ENCODE results near the gene EEF1AKMT2. TPM values are rescaled to one million over a fixed set of nuclear protein-coding genes. Genes with fewer than 3 reads are reported as not detected.

Gene EEF1AKMT2
- total and polyA plus RNA-seq, 4 donors = 9.6 to 21.2 (median 12.9) TPM

- no peaks in the 10 kb centered on the region for H3K27me3 ChIP-seq (ENCODE audit: control insufficient read depth in 1 of 2, insufficient read depth in 2 of 2, low read length in 1 of 2)
- intact Hi-C loops (cut with DNase I) = no loop called here
- no peak overlapping the region for H3K4me3 ChIP-seq (ENCODE audit: low read length in 2 of 2)
- no peaks in the 10 kb centered on the region for H3K36me3 ChIP-seq (ENCODE audit: control insufficient read depth in 1 of 2, insufficient read depth in 2 of 2, low read length in 1 of 2)
- no peaks in the 10 kb centered on the region for H3K9me3 ChIP-seq (ENCODE audit: control insufficient read depth, low read length)
- no peak for ATAC-seq (ENCODE audit: low FRiP score)
- peak overlapping the region; percentile 16 to 85 for H3K27ac ChIP-seq (ENCODE audit: low read depth in 1 of 2, low read length in 2 of 2)
- no peaks in the 10 kb centered on the region for H3K4me1 ChIP-seq (ENCODE audit: control insufficient read depth in 1 of 2, insufficient read depth in 2 of 2, low read length in 2 of 2)
- DNase-seq = no peak
- 29 to 39% methylated on average over 9 of the region's 9 CpGs for WGBS, 2 donors
Measured at GRCh38 chr10:124723826-124724225, 67.9 kb downstream of the EEF1AKMT2 start.

- DNase-seq = peak; percentile 76 to 79
Measured at GRCh38 chr10:124722798-124723783, 68.6 kb downstream of the EEF1AKMT2 start.

GRCh38 chr10:124721330-124722045 is 70.2 kb downstream of the EEF1AKMT2 start:
- Histone ChIP-seq H3K27me3 (ENCODE audit: control insufficient read depth in 1 of 2, insufficient read depth in 2 of 2, low read length in 1 of 2) (no peaks in the 10 kb centered on the region), H3K4me1 (ENCODE audit: control insufficient read depth in 1 of 2, insufficient read depth in 2 of 2, low read length in 2 of 2) (no peaks in the 10 kb centered on the region), H3K36me3 (ENCODE audit: control insufficient read depth in 1 of 2, insufficient read depth in 2 of 2, low read length in 1 of 2) (no peaks in the 10 kb centered on the region), H3K9me3 (ENCODE audit: control insufficient read depth, low read length) (no peaks in the 10 kb centered on the region), H3K4me3 (ENCODE audit: low read length in 2 of 2) (no peak overlapping the region), H3K27ac (ENCODE audit: low read depth in 1 of 2, low read length in 2 of 2) (no peak overlapping the region)
- 72 to 73% methylated on average over 16 of the region's 16 CpGs for WGBS, 2 donors
- DNase-seq (peak; percentile 59 to 76), ATAC-seq (ENCODE audit: low FRiP score) (no peak)
- intact Hi-C loops (cut with DNase I) = no loop called here

More at GRCh38 chr10:124722798-124723783, 68.6 kb downstream of the EEF1AKMT2 start:
- WGBS, 2 donors = 8 to 9% methylated on average over 8 of the region's 8 CpGs
- Histone ChIP-seq H3K36me3 (ENCODE audit: control insufficient read depth in 1 of 2, insufficient read depth in 2 of 2, low read length in 1 of 2) (no peaks in the 10 kb centered on the region), H3K9me3 (ENCODE audit: control insufficient read depth, low read length) (no peaks in the 10 kb centered on the region), H3K4me1 (ENCODE audit: control insufficient read depth in 1 of 2, insufficient read depth in 2 of 2, low read length in 2 of 2) (no peaks in the 10 kb centered on the region), H3K27ac (ENCODE audit: low read depth in 1 of 2, low read length in 2 of 2) (peak overlapping the region; percentile 21 to 85), H3K4me3 (ENCODE audit: low read length in 2 of 2) (no peak overlapping the region), H3K27me3 (ENCODE audit: control insufficient read depth in 1 of 2, insufficient read depth in 2 of 2, low read length in 1 of 2) (no peaks in the 10 kb centered on the region)
- intact Hi-C loops (cut with DNase I) = no loop called here
- peak; percentile 71 for ATAC-seq (ENCODE audit: low FRiP score)

- H3K36me3 ChIP-seq (ENCODE audit: control insufficient read depth in 1 of 2, insufficient read depth in 2 of 2, low read length in 1 of 2) = no peaks in the 10 kb centered on the region
- 81 to 84% methylated on average over 8 of the region's 8 CpGs for WGBS, 2 donors
- no peak overlapping the region for H3K4me3 ChIP-seq (ENCODE audit: low read length in 2 of 2)
- H3K4me1 ChIP-seq (ENCODE audit: control insufficient read depth in 1 of 2, insufficient read depth in 2 of 2, low read length in 2 of 2) = no peaks in the 10 kb centered on the region
- no peaks in the 10 kb centered on the region for H3K27me3 ChIP-seq (ENCODE audit: control insufficient read depth in 1 of 2, insufficient read depth in 2 of 2, low read length in 1 of 2)
- H3K9me3 ChIP-seq (ENCODE audit: control insufficient read depth, low read length) = no peaks in the 10 kb centered on the region
- no peak overlapping the region for H3K27ac ChIP-seq (ENCODE audit: low read depth in 1 of 2, low read length in 2 of 2)
- ATAC-seq (ENCODE audit: low FRiP score) = peak; percentile 42
- peak in 1 of 2 donors; percentile 80 for DNase-seq
- intact Hi-C loops (cut with DNase I) = no loop called here
Measured at GRCh38 chr10:124719213-124719851, 72.4 kb downstream of the EEF1AKMT2 start.

GRCh38 chr10:124717911-124718741 is 73.6 kb downstream of the EEF1AKMT2 start:
- intact Hi-C loops (cut with DNase I) = no loop called here
- no peak overlapping the region for H3K4me3 ChIP-seq (ENCODE audit: low read length in 2 of 2)
- no peak for ATAC-seq (ENCODE audit: low FRiP score)
- no peaks in the 10 kb centered on the region for H3K36me3 ChIP-seq (ENCODE audit: control insufficient read depth in 1 of 2, insufficient read depth in 2 of 2, low read length in 1 of 2)
- no peaks in the 10 kb centered on the region for H3K27me3 ChIP-seq (ENCODE audit: control insufficient read depth in 1 of 2, insufficient read depth in 2 of 2, low read length in 1 of 2)
- 75 to 79% methylated on average over 12 of the region's 12 CpGs for WGBS, 2 donors
- H3K4me1 ChIP-seq (ENCODE audit: control insufficient read depth in 1 of 2, insufficient read depth in 2 of 2, low read length in 2 of 2) = no peaks in the 10 kb centered on the region
- no peak overlapping the region for H3K27ac ChIP-seq (ENCODE audit: low read depth in 1 of 2, low read length in 2 of 2)
- DNase-seq = peak in 1 of 2 donors; percentile 32
- H3K9me3 ChIP-seq (ENCODE audit: control insufficient read depth, low read length) = no peaks in the 10 kb centered on the region

- DNase-seq = no peak
- no peaks in the 10 kb centered on the region for H3K4me1 ChIP-seq (ENCODE audit: control insufficient read depth in 1 of 2, insufficient read depth in 2 of 2, low read length in 2 of 2)
- ATAC-seq (ENCODE audit: low FRiP score) = no peak
- intact Hi-C loops (cut with DNase I) = no loop called here
- no peaks in the 10 kb centered on the region for H3K27me3 ChIP-seq (ENCODE audit: control insufficient read depth in 1 of 2, insufficient read depth in 2 of 2, low read length in 1 of 2)
- no peak overlapping the region for H3K4me3 ChIP-seq (ENCODE audit: low read length in 2 of 2)
- no peaks in the 10 kb centered on the region for H3K9me3 ChIP-seq (ENCODE audit: control insufficient read depth, low read length)
- no peaks in the 10 kb centered on the region for H3K36me3 ChIP-seq (ENCODE audit: control insufficient read depth in 1 of 2, insufficient read depth in 2 of 2, low read length in 1 of 2)
- no peak overlapping the region for H3K27ac ChIP-seq (ENCODE audit: low read depth in 1 of 2, low read length in 2 of 2)
- 83 to 88% methylated on average over 9 of the region's 9 CpGs for WGBS, 2 donors
Measured at GRCh38 chr10:124717041-124717757, 74.5 kb downstream of the EEF1AKMT2 start.

GRCh38 chr10:124716369-124716768 is 75.3 kb downstream of the EEF1AKMT2 start:
- H3K27ac ChIP-seq (ENCODE audit: low read depth in 1 of 2, low read length in 2 of 2) = no peak overlapping the region
- H3K4me3 ChIP-seq (ENCODE audit: low read length in 2 of 2) = no peak overlapping the region
- no peaks in the 10 kb centered on the region for H3K27me3 ChIP-seq (ENCODE audit: control insufficient read depth in 1 of 2, insufficient read depth in 2 of 2, low read length in 1 of 2)
- no peaks in the 10 kb centered on the region for H3K4me1 ChIP-seq (ENCODE audit: control insufficient read depth in 1 of 2, insufficient read depth in 2 of 2, low read length in 2 of 2)
- H3K9me3 ChIP-seq (ENCODE audit: control insufficient read depth, low read length) = no peaks in the 10 kb centered on the region
- ATAC-seq (ENCODE audit: low FRiP score) (no peak), DNase-seq (no peak)
- 40 to 50% methylated on average over 4 of the region's 4 CpGs for whole genome bisulfite sequencing, 2 donors
- intact Hi-C loops (cut with DNase I) = no loop called here
- no peaks in the 10 kb centered on the region for H3K36me3 ChIP-seq (ENCODE audit: control insufficient read depth in 1 of 2, insufficient read depth in 2 of 2, low read length in 1 of 2)

Measured in aorta (tissue), 5 donors.